SKM-1 (cell line): Measurements from ENCODE around the gene NEURL3.
"Not testable (repeated sequence)": the region's sequence is repeated elsewhere in the genome, so short reads cannot be mapped to it uniquely, and the experiment has no call there.

Experiments used
- DNase-seq: peaks from one replicate; lab custom pipeline; 2025; ENCODE audit not compliant: unreplicated experiment; lab: John Stamatoyannopoulos, UW

The NEURL3 gene, protein sequence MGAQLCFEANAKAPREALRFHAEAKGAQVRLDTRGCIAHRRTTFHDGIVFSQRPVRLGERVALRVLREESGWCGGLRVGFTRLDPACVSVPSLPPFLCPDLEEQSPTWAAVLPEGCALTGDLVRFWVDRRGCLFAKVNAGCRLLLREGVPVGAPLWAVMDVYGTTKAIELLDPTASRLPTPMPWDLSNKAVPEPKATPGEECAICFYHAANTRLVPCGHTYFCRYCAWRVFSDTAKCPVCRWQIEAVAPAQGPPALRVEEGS

DNA sequence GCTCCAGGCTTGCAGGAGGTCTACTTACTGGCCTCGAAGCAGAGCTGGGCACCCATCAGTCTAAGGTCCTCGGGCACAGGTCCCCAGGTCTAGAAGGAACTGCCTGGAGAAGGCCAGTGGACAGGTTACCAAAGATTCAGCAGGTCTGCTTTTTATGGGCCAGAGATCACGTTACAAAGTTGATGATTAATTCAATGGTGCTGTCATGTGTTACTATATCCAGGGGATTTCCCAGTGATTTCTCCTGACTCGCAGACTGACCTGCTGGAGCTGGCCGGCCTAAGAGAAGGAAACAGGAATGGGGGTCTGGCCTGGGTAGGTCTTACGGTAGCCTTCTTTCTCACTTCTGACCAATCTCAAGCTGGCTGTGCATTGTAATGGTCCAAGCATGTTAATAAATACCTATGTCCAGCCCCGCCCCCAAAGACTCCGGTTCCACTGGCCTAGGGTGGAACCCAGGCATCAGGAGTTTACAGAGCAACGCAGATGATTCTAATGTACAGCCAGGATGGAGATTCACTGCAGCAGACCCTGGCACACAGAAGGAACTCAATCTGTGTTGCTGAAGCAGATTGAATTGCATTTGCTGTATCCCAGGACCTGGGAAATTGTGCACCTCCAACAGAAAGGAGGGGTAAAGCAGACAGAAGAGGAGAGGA lies at the start of gene NEURL3:
Gene NEURL3, minus strand, starts transcription at position 127 of the 659 bp plus-strand sequence. Its CDS starts 71 bp downstream, at position 56.
- no peak for DNase-seq

DNA sequence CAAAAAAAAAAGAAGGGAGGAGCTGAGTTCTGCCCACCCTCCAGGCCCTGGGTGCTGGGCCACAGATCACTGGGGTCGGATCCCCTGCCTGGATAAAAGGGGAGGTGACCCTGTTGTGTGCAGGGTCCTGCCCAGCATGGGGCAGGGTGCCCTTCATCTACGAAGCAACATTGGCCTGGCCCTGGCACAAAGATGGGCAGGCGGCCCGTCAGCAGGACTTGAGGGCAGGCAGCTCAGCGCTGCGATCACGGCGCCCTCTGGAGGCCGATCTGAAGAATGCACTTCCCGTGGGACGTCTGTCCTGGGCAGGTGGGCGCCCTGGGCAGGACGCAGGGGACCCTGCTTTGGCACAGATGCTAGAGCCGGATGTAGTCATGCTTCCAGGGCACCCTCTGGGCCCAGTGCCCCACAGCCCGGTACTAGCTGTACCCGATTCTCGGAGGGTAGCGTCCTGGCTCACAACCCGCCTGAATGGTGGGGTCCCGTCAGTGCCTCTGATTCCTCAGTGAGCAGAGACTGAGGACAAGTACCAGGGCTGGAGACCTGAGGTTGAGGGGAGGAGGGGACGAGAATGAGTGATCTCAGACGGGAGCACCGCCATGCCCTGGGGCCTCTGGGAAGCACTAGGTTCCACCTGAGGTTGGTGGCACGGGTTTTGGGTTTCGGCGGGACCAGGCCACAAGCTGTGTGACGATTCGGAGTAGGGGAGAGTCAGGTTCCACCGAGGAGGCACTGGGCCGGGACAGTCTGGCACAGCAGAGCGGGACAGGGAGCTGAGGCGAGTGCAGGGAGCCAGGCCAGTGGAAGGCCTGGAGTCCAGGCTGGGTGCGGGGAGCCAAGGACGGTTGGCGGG lies 49.4 kb upstream of the NEURL3 start:
- no peak for DNase-seq

- not testable (repeated sequence) for DNase-seq
Measured at GRCh38 chr2:96553957-96554292, 48.8 kb upstream of the NEURL3 start.

DNA sequence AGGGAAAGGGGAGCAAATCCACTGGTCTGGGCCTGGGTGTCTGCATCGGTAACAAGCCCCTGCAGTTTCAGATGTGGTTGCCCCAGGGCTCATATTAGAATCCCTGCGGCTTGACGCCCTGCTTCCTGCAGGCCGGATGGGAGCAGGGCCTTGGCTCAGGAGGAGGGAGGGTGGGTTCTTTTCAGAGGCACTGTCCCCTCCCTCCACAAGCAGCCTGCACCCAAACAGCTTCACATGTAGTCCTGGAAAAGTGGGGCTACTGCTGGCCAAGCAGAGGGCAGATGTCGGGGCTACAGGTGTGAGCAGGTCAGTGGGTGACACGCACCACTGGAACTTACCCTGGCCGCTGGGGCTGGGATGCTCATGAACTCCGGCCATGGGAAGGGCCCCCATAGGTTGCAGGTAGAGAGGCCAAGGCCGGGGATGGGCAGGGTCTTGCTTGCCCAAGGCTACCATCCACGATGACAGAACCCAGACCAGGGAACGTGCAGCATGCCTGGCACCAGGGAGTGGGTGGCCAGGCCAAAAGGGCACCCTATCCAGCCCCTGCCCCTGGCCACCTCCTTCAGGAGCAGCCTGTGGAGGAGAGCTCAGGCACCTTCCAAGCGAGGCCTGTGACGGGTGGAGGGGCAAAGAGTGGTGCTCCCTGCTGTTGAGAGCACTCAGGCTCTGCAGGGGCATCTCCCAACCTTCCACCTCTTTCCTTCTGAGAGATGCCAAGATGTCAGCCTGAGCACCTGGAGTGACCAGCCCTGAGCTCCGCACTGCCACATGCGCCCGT lies 48.2 kb upstream of the NEURL3 start:
- DNase-seq = no peak

- no peak for DNase-seq
Measured at GRCh38 chr2:96552315-96553175, 47.4 kb upstream of the NEURL3 start.

DNA sequence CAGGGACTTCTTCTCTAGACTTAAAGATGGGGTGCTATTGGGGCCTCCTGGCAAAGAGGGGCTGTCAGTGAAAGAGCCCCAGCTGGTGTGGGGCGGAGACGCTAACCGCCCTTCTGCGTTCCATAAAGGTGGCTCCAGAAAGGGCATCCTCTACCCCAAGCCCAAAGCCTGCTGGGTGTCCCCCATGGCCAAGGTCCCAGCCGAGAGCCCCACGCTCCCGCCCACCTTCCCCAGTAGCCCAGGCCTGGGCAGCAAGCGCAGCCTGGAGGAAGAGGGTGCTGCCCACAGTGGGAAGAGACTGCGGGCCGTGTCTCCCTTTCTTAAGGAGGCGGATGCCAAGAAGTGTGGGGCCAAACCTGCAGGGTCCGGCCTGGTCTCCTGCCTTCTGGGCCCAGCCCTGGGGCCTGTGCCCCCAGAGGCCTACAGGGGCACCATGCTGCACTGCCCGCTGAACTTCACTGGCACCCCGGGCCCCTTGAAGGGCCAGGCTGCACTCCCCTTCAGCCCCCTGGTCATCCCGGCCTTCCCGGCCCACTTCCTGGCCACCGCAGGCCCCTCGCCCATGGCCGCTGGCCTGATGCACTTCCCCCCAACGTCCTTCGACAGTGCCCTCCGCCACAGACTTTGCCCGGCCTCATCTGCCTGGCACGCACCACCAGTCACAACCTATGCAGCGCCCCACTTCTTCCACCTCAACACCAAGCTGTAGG lies 46.6 kb upstream of the NEURL3 start:
- no peak for DNase-seq

DNA sequence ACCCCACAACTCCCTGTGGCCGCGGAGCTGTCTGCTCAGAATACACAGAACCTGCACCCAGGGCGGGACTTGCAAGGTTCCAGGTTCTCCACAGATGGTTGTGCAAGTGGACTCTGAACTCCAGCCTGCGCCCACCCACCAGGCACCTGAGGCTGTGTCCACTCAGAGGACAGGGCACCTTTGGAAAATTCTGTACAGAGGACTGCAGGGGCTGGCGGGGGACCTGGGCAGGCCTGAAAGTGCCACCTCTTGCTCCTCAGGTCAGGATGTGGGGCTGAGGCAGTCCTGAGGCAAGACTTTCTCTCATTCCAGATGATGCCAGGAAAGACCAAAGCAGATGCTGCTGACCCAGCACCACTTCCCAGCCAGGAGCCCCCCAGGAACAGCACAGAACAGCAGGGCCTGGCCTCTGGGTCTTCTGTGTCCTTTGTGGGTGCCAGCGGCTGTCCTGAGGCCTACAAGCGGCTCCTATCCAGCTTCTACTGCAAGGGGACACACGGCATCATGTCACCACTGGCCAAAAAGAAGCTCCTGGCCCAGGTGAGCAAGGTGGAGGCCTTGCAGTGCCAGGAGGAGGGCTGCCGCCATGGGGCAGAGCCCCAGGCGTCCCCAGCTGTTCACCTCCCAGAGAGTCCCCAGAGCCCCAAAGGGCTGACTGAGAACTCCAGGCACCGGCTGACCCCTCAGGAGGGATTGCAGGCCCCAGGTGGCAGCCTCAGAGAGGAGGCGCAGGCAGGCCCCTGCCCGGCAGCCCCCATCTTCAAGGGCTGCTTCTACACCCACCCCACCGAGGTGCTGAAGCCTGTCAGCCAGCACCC lies 45.8 kb upstream of the NEURL3 start:
- DNase-seq = no peak

GRCh38 chr2:96549967-96550786 lies 45.0 kb upstream of the NEURL3 start:
- no peak for DNase-seq

GRCh38 chr2:96549466-96549785 lies 44.3 kb upstream of the NEURL3 start:
- no peak for DNase-seq

GRCh38 chr2:96548558-96549465 lies 43.7 kb upstream of the NEURL3 start:
- no peak for DNase-seq

GRCh38 chr2:96547731-96548171 lies 42.6 kb upstream of the NEURL3 start:
- no peak for DNase-seq

DNA sequence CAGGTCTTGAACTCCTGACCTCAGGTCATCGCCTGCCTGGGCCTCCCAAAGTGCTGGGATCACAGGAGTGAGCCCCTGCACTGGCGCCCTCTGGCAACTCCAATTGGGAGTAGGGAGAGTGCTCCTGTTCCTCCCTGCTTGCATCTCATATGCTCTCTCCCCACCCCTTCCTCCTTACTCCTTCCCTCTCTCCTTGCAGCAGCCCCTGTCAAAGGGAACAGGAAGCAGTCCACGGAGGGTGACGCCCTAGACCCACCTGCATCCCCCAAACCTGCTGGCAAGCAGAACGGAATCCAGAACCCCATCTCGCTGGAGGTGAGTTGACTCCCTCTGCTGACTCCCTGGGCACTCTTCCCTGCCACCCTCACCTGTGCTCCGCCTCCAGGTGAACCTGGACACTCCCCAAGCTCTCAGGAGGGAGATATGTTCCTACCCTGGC lies 42.1 kb upstream of the NEURL3 start:
- DNase-seq = no peak

GRCh38 chr2:96546797-96547196 lies 41.6 kb upstream of the NEURL3 start:
- DNase-seq = no peak

DNA sequence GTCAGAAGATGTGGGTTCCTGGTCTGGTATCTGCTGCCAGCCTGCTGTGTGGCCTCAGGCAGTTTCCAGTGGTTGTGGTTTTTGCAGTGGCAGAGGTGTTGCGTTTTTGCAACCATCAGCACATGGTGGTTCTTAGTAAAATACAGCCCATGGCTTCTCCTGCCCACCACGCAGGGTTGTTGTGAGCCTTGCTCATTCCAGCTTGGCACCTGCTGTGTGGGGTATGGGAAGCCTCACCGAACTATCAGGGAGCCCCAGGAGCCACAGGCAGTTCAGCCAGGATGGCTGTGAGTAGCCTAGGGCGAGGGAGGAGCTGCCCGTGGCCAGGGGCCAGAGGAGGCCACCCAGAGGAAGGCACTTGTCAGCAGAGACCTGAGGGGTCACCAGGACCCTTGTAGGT lies 41.2 kb upstream of the NEURL3 start:
- no peak for DNase-seq

- no peak for DNase-seq
Measured at GRCh38 chr2:96542357-96542977, 37.3 kb upstream of the NEURL3 start.

- no peak for DNase-seq
Measured at GRCh38 chr2:96541398-96542152, 36.4 kb upstream of the NEURL3 start.
